Measurements from ENCODE around the gene FXYD2.

FXYD2 gene

GRCh38 chr11:117823946-117824420 lies 561 bp downstream of the FXYD2 start:
- H4K8ac ChIP-seq (ENCODE audit: low read depth, low read length) = no peak overlapping the region
- no peak overlapping the region for H3K14ac ChIP-seq (ENCODE audit: low read length)
- peak overlapping the region; percentile 28 for H2AK5ac ChIP-seq (ENCODE audit: low read depth, low read length)
- H3K4me3 ChIP-seq (ENCODE audit: low read length in 2 of 2) = no peak overlapping the region
- H3K27me3 ChIP-seq (ENCODE audit: control insufficient read depth in 3 of 3, insufficient read depth in 3 of 3, low read depth in 1 of 3, low read length in 3 of 3) = peaks cover 0 to 38% (median 0%) of the 10 kb centered on the region in 3 experiments
- no peak overlapping the region for H3K27ac ChIP-seq (replicated peaks; ENCODE audit: low read length)
- no peak overlapping the region for H2BK12ac ChIP-seq (ENCODE audit: low read length)
- H2BK5ac ChIP-seq (ENCODE audit: low read length) = no peak overlapping the region
- H3K23ac ChIP-seq (ENCODE audit: low read depth, low read length, poor library complexity) = no peak overlapping the region
- H3K9me3 ChIP-seq (replicated peaks in 1 of 2; ENCODE audit: control insufficient read depth in 2 of 2, insufficient read depth in 1 of 2, low read depth in 1 of 2, low read length in 2 of 2) = no peaks in the 10 kb centered on the region
- H3K9ac ChIP-seq (ENCODE audit: low read depth, low read length, poor library complexity) = peak overlapping the region; percentile 78
- no peak overlapping the region for H2BK120ac ChIP-seq (ENCODE audit: low read depth, low read length)
- peak overlapping the region; percentile 66 for H2AFZ ChIP-seq (ENCODE audit: low read length)
- H2BK15ac ChIP-seq (ENCODE audit: low read length) = no peak overlapping the region
- H3K4ac ChIP-seq (ENCODE audit: low read length) = no peak overlapping the region
- H3K36me3 ChIP-seq (replicated peaks in 1 of 2; ENCODE audit: control insufficient read depth in 2 of 2, insufficient read depth in 2 of 2, low read length in 2 of 2) = no peaks in the 10 kb centered on the region
- peaks cover 3 to 4% of the 10 kb centered on the region in 2 donors for H3K4me1 ChIP-seq (ENCODE audit: control insufficient read depth in 2 of 2, insufficient read depth in 1 of 2, low read depth in 1 of 2, low read length in 2 of 2)
- no peak overlapping the region for H3K18ac ChIP-seq (ENCODE audit: low read length)
- no peaks in the 10 kb centered on the region for H3K79me1 ChIP-seq (ENCODE audit: low read depth, low read length)
- DNase-seq (ENCODE audit: low spot score) = no peak
- no peak overlapping the region for H3K4me2 ChIP-seq (ENCODE audit: insufficient read depth, low read length, poor library complexity, severe bottlenecking)
- WGBS, 2 donors (ENCODE audit: extremely low coverage in 2 of 2, insufficient read length in 2 of 2, insufficient replicate concordance in 1 of 2) = no CpG with 5 or more reads among the region's 13 CpGs
- H4K91ac ChIP-seq (ENCODE audit: low read depth, low read length, poor library complexity) = no peak overlapping the region

- Histone ChIP-seq H3K4me3 (ENCODE audit: low read length in 2 of 2) (no peak overlapping the region), H3K27me3 (ENCODE audit: control insufficient read depth in 3 of 3, insufficient read depth in 3 of 3, low read depth in 1 of 3, low read length in 3 of 3) (peaks cover 0 to 38% (median 0%) of the 10 kb centered on the region in 3 experiments), H3K79me1 (ENCODE audit: low read depth, low read length) (no peaks in the 10 kb centered on the region), H3K14ac (ENCODE audit: low read length) (peak overlapping the region; percentile 50), H2BK12ac (ENCODE audit: low read length) (no peak overlapping the region), H2BK5ac (ENCODE audit: low read length) (no peak overlapping the region), H3K4ac (ENCODE audit: low read length) (no peak overlapping the region), H2AK5ac (ENCODE audit: low read depth, low read length) (peak overlapping the region; percentile 28), H4K91ac (ENCODE audit: low read depth, low read length, poor library complexity) (no peak overlapping the region), H3K27ac (replicated peaks; ENCODE audit: low read length) (no peak overlapping the region), H3K18ac (ENCODE audit: low read length) (peak overlapping the region; percentile 74), H2AFZ (ENCODE audit: low read length) (peak overlapping the region; percentile 66), H3K4me2 (ENCODE audit: insufficient read depth, low read length, poor library complexity, severe bottlenecking) (no peak overlapping the region), H3K23ac (ENCODE audit: low read depth, low read length, poor library complexity) (peak overlapping the region; percentile 70), H2BK15ac (ENCODE audit: low read length) (no peak overlapping the region), H3K9me3 (replicated peaks in 1 of 2; ENCODE audit: control insufficient read depth in 2 of 2, insufficient read depth in 1 of 2, low read depth in 1 of 2, low read length in 2 of 2) (no peaks in the 10 kb centered on the region), H2BK120ac (ENCODE audit: low read depth, low read length) (peak overlapping the region; percentile 35), H3K36me3 (replicated peaks in 1 of 2; ENCODE audit: control insufficient read depth in 2 of 2, insufficient read depth in 2 of 2, low read length in 2 of 2) (no peaks in the 10 kb centered on the region), H3K9ac (ENCODE audit: low read depth, low read length, poor library complexity) (peak overlapping the region; percentile 78), H3K4me1 (ENCODE audit: control insufficient read depth in 2 of 2, insufficient read depth in 1 of 2, low read depth in 1 of 2, low read length in 2 of 2) (peaks cover 0 to 4% of the 10 kb centered on the region in 2 donors), H4K8ac (ENCODE audit: low read depth, low read length) (no peak overlapping the region)
- WGBS, 2 donors (ENCODE audit: extremely low coverage in 2 of 2, insufficient read length in 2 of 2, insufficient replicate concordance in 1 of 2) = no CpG with 5 or more reads among the region's 18 CpGs
- no peak for DNase-seq (ENCODE audit: low spot score)
Observed at GRCh38 chr11:117823294-117823945, 1.1 kb downstream of the FXYD2 start.

GRCh38 chr11:117822074-117823033 lies 2.2 kb downstream of the FXYD2 start:
- peak overlapping the region; percentile 4 for H4K8ac ChIP-seq (ENCODE audit: low read depth, low read length)
- no peak overlapping the region for H3K27ac ChIP-seq (replicated peaks; ENCODE audit: low read length)
- H2BK120ac ChIP-seq (ENCODE audit: low read depth, low read length) = no peak overlapping the region
- no peak overlapping the region for H3K4me3 ChIP-seq (ENCODE audit: low read length in 2 of 2)
- H3K9me3 ChIP-seq (replicated peaks in 1 of 2; ENCODE audit: control insufficient read depth in 2 of 2, insufficient read depth in 1 of 2, low read depth in 1 of 2, low read length in 2 of 2) = no peaks in the 10 kb centered on the region
- H3K4me2 ChIP-seq (ENCODE audit: insufficient read depth, low read length, poor library complexity, severe bottlenecking) = no peak overlapping the region
- H3K4me1 ChIP-seq (ENCODE audit: control insufficient read depth in 2 of 2, insufficient read depth in 1 of 2, low read depth in 1 of 2, low read length in 2 of 2) = peaks cover 2 to 4% of the 10 kb centered on the region in 2 donors
- H3K23ac ChIP-seq (ENCODE audit: low read depth, low read length, poor library complexity) = peak overlapping the region; percentile 52
- H3K18ac ChIP-seq (ENCODE audit: low read length) = peak overlapping the region; percentile 59
- peak overlapping the region; percentile 39 for H2BK5ac ChIP-seq (ENCODE audit: low read length)
- peaks cover 0 to 33% (median 0%) of the 10 kb centered on the region in 3 experiments for H3K27me3 ChIP-seq (ENCODE audit: control insufficient read depth in 3 of 3, insufficient read depth in 3 of 3, low read depth in 1 of 3, low read length in 3 of 3)
- no peak overlapping the region for H3K4ac ChIP-seq (ENCODE audit: low read length)
- peak overlapping the region; percentile 38 for H2BK15ac ChIP-seq (ENCODE audit: low read length)
- H4K91ac ChIP-seq (ENCODE audit: low read depth, low read length, poor library complexity) = no peak overlapping the region
- H3K9ac ChIP-seq (ENCODE audit: low read depth, low read length, poor library complexity) = no peak overlapping the region
- WGBS, 2 donors (ENCODE audit: extremely low coverage in 2 of 2, insufficient read length in 2 of 2, insufficient replicate concordance in 1 of 2) = no CpG with 5 or more reads among the region's 33 CpGs
- H3K79me1 ChIP-seq (ENCODE audit: low read depth, low read length) = no peaks in the 10 kb centered on the region
- no peak overlapping the region for H2BK12ac ChIP-seq (ENCODE audit: low read length)
- no peaks in the 10 kb centered on the region for H3K36me3 ChIP-seq (replicated peaks in 1 of 2; ENCODE audit: control insufficient read depth in 2 of 2, insufficient read depth in 2 of 2, low read length in 2 of 2)
- peak overlapping the region; percentile 35 for H2AK5ac ChIP-seq (ENCODE audit: low read depth, low read length)
- H3K14ac ChIP-seq (ENCODE audit: low read length) = no peak overlapping the region
- no peak overlapping the region for H2AFZ ChIP-seq (ENCODE audit: low read length)
- no peak for DNase-seq (ENCODE audit: low spot score)

GRCh38 chr11:117821431-117821830 lies 3.1 kb downstream of the FXYD2 start:
- Histone ChIP-seq H2AK5ac (ENCODE audit: low read depth, low read length) (no peak overlapping the region), H3K4me2 (ENCODE audit: insufficient read depth, low read length, poor library complexity, severe bottlenecking) (no peak overlapping the region), H2BK15ac (ENCODE audit: low read length) (no peak overlapping the region), H3K4me1 (ENCODE audit: control insufficient read depth in 2 of 2, insufficient read depth in 1 of 2, low read depth in 1 of 2, low read length in 2 of 2) (peaks cover 5 to 12% of the 10 kb centered on the region in 2 donors), H3K27me3 (ENCODE audit: control insufficient read depth in 3 of 3, insufficient read depth in 3 of 3, low read depth in 1 of 3, low read length in 3 of 3) (peaks cover 0 to 34% (median 0%) of the 10 kb centered on the region in 3 experiments), H4K8ac (ENCODE audit: low read depth, low read length) (no peak overlapping the region), H3K9ac (ENCODE audit: low read depth, low read length, poor library complexity) (no peak overlapping the region), H3K79me1 (ENCODE audit: low read depth, low read length) (no peaks in the 10 kb centered on the region), H2BK12ac (ENCODE audit: low read length) (no peak overlapping the region), H3K14ac (ENCODE audit: low read length) (no peak overlapping the region), H3K27ac (replicated peaks; ENCODE audit: low read length) (no peak overlapping the region), H3K23ac (ENCODE audit: low read depth, low read length, poor library complexity) (no peak overlapping the region), H2BK120ac (ENCODE audit: low read depth, low read length) (no peak overlapping the region), H3K9me3 (replicated peaks in 1 of 2; ENCODE audit: control insufficient read depth in 2 of 2, insufficient read depth in 1 of 2, low read depth in 1 of 2, low read length in 2 of 2) (no peaks in the 10 kb centered on the region), H3K4ac (ENCODE audit: low read length) (no peak overlapping the region), H3K36me3 (replicated peaks in 1 of 2; ENCODE audit: control insufficient read depth in 2 of 2, insufficient read depth in 2 of 2, low read length in 2 of 2) (no peaks in the 10 kb centered on the region), H3K18ac (ENCODE audit: low read length) (no peak overlapping the region), H3K4me3 (ENCODE audit: low read length in 2 of 2) (no peak overlapping the region), H2BK5ac (ENCODE audit: low read length) (no peak overlapping the region), H2AFZ (ENCODE audit: low read length) (no peak overlapping the region), H4K91ac (ENCODE audit: low read depth, low read length, poor library complexity) (no peak overlapping the region)
- WGBS, 2 donors (ENCODE audit: extremely low coverage in 2 of 2, insufficient read length in 2 of 2, insufficient replicate concordance in 1 of 2) = no CpG with 5 or more reads among the region's 12 CpGs
- DNase-seq (ENCODE audit: low spot score) = no peak
